Dendritic cell treated with granulocyte-macrophage colony-stimulating factor and Interleukin-4, amounts not matched to agents 40 ng/mL and 50 ng/mL, for 4 days (primary cell): ENCODE results near the gene PKD1.
A peak's percentile ranks its signal among the peaks of the same experiment; 100 is the strongest.
"Not testable (repeated sequence)": the region's sequence is repeated elsewhere in the genome, so short reads cannot be mapped to it uniquely, and the experiment has no call there.

Source experiments
- H3K27ac Mint-ChIP-seq: one replicate; pipeline ENCODE4 v1.8.0; 2022; ENCODE audit warnings: mild to moderate bottlenecking, mixed read lengths
- H3K27me3 Mint-ChIP-seq: one replicate; pipeline ENCODE4 v1.8.0; 2022; ENCODE audit warnings: mild to moderate bottlenecking, mixed read lengths
- H3K36me3 Mint-ChIP-seq: one replicate; pipeline ENCODE4 v1.8.0; 2022; ENCODE audit warnings: low read depth, mixed read lengths
- H3K4me1 Mint-ChIP-seq: one replicate; pipeline ENCODE4 v1.8.0; 2022; ENCODE audit warnings: low read depth, mixed read lengths
- H3K4me3 Mint-ChIP-seq: one replicate; pipeline ENCODE4 v1.8.0; 2022; ENCODE audit warnings: mild to moderate bottlenecking, moderate library complexity, mixed read lengths
- H3K9me3 Mint-ChIP-seq: one replicate; pipeline ENCODE4 v1.8.0; 2022; ENCODE audit warnings: mixed read lengths
- intact Hi-C: fragments of 100-400 bp; cut with micrococcal nuclease; formaldehyde crosslinking; loops from one replicate; pipeline ENCODE4 v1.15.0; 2022

PKD1 gene

DNA sequence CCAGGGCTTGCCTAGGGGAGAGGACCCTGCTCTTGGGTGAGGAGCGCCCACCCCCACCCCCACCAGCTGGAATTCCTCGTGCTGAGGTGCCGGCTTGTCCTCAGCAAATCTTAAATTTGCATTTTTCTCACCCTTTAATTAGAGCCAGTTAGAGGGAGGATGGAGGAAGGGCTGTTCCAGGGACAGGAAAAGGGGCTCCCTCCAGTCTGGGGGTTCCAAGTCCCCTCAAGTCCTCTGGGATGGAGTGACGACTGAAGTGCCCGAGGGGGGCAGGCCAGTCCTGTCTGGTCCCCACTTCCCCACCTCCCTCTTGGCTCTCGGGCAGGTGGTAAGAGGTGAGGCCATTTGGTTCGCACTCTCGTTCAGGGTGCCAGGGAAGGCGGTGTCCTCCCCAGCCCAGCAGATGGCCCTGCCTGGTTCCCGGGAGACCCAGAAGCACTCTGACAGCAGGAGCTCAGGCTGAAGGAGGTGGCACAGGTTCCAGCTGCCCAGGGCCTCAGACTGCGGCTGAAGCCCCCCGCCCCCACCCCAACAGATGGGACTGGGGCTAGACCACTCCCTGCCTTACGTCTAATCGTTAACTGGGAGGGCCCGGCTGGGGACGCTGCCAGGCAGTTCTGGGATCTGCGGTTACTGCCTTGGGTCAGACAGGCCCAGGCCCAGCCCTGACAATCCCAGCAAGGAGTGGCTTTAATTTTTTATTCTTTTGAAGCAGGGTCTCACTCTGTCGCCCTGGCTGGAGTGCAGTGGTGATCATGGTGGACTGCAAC is 14.9 kb upstream of the PKD1 start:
- Mint-ChIP-seq H3K27me3 (peaks cover 42% of the 10 kb centered on the region), H3K4me3 (no peak overlapping the region), H3K4me1 (peaks cover 54% of the 10 kb centered on the region), H3K36me3 (peaks cover 54% of the 10 kb centered on the region), H3K27ac (no peak overlapping the region), H3K9me3 (no peaks in the 10 kb centered on the region)
- intact Hi-C loops: no loop called here

DNA sequence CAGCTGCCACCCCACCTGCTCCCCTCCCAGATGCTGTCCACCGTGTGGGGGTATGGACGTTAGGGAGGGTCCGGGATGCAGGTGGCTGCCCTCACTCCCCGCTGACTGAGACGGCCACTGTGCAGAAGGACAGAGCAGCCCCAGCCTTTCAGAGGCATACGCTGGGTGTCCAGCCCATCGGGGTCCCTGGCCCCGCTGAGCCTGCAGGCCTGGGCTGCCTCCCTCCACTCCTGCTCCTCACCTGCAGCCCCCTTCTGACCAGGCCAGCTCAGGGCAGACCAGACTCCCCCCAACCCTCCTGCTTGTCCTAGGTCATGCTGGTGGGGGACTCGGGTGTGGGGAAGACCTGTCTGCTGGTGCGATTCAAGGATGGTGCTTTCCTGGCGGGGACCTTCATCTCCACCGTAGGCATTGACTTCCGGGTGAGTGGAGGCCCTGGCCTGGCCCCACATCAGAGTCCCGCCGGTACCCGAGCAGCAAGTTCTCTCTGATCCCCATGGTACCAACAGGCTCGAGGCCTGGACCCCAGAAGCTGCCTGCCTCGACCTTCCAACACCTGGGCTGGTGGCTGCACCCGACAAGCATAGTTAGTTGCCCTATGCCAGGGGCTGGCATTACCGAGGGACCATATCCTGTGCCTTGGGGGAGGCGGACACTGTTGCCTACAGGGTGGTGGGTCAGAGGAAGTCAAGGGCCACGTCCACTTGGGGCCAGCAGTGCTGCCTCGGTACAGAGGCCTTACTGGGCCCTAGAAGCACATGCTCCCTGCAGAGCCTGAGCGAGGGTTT is 14.1 kb upstream of the PKD1 start:
- Mint-ChIP-seq H3K4me1 (peaks cover 54% of the 10 kb centered on the region), H3K27ac (no peak overlapping the region), H3K4me3 (no peak overlapping the region), H3K36me3 (peaks cover 50% of the 10 kb centered on the region), H3K27me3 (peaks cover 42% of the 10 kb centered on the region), H3K9me3 (no peaks in the 10 kb centered on the region)
- intact Hi-C loops: no loop called here

DNA sequence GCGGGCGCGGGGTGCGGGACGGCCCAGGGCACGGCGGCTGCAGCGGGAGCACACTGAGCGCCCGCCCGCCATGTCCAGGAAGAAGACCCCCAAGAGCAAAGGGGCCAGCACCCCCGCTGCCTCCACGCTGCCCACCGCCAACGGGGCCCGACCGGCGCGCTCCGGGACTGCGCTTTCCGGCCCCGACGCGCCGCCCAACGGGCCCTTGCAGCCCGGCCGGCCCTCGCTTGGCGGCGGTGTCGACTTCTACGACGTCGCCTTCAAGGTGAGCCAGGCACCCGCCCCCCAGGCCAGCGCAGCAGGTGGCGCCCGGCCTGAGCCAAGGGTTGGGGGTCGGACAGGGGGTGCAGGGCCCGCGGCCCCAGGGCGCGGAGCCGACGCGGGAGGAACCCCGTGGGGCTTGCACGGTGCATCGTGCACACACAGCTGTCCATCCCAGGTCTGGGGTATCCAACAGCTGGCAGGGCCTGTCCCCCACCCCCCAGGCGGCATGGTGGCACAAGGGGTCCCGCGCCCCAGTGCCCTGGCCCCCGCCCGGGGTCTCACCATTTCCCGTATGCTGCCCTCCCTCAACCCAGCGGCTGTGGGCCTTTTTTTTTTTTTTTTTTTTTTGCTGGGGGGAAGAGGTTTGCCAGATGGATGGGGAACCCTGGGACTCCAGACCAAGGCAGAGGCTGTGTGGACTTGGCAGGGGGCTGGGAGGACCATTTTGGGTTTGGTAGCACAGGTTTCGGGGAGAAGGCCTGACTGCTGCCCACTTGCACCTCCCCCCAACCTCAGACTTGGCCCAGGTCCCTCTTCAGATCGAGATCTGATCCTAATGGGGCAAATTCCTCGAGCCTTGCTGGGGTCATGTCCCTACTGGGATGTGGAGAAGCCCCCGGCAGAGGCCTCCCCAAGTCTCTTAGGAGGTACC is 13.3 kb upstream of the PKD1 start:
- peaks cover 42% of the 10 kb centered on the region for H3K36me3 Mint-ChIP-seq
- intact Hi-C loops: no loop called here
- peaks cover 50% of the 10 kb centered on the region for H3K4me1 Mint-ChIP-seq
- H3K9me3 Mint-ChIP-seq: no peaks in the 10 kb centered on the region
- H3K27me3 Mint-ChIP-seq: peaks cover 43% of the 10 kb centered on the region
- H3K4me3 Mint-ChIP-seq: peak overlapping the region; percentile 57
- no peak overlapping the region for H3K27ac Mint-ChIP-seq

DNA sequence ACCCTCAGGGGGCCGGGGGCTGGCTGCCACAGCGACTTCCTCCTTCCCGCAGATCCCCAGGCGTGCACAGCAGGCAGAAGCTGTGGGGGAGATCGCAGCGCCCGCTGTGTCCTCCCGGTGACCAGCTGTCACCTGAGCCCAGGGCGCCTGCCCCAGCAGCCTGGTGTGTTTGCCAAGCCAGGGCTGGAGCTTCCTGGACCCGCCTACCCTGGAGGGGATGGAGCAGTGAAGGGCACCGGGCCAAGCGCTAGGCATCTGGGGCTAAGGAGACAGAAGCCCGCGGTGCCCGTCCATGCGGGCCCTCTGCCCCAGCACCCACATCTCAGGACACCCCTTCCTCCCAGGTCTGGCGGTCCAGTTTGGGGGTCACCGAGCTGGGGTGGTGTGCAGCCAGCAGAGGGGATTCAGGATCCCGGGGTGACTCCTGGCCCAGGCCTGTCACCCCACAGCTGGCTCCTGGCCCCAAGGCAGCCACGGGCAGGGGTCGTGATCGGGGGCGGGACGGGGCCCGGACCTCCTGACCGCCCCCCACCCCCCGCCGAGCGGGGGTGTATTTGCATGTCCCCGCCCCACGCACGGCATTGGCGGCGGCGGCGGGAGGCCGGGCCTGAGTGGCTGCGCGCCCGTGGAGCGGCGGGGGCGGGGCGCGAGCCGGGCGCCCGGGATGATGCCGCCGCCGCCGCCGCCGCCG is 12.4 kb upstream of the PKD1 start, which contains the start of gene RAB26:
Gene RAB26, plus strand, starts transcription at position 645 of the 691 bp plus-strand sequence. CDS start 159 bp downstream, outside the sequence.
- peak within 1 kb of the TSS; percentile 57 for H3K4me3 Mint-ChIP-seq
- H3K27ac Mint-ChIP-seq: no peak within 1 kb of the TSS
- intact Hi-C loops: no loop called here
- H3K4me1 Mint-ChIP-seq: peaks cover 41% of the 10 kb centered on the region
- H3K9me3 Mint-ChIP-seq: no peaks in the 10 kb centered on the region
- peaks cover 46% of the 10 kb centered on the region for H3K27me3 Mint-ChIP-seq
- peaks cover 33% of the 10 kb centered on the region for H3K36me3 Mint-ChIP-seq

DNA sequence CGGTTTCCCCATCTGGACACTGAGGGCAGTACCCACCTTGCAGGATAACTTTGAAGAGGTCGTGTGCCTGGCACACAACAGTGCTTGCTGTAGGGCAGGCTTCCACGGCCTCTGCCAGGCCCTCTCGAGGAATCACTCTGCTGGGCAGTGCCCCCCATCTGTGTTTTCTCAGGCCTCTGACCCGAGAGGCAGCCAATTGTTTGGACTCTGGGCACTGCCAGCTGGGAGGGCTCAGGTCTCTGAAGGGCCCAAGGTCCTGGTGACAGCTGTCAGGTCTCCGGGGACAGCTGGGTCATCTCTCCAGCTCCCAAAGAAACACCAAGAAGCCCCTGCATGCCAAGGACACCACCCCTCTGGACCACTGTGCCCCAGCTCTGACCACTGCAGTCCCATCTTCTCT is 11.7 kb upstream of the PKD1 start:
- Mint-ChIP-seq H3K4me3 (no peak overlapping the region), H3K4me1 (peaks cover 35% of the 10 kb centered on the region), H3K9me3 (no peaks in the 10 kb centered on the region), H3K36me3 (peaks cover 26% of the 10 kb centered on the region), H3K27ac (no peak overlapping the region), H3K27me3 (peaks cover 47% of the 10 kb centered on the region)
- intact Hi-C loops: no loop called here

DNA sequence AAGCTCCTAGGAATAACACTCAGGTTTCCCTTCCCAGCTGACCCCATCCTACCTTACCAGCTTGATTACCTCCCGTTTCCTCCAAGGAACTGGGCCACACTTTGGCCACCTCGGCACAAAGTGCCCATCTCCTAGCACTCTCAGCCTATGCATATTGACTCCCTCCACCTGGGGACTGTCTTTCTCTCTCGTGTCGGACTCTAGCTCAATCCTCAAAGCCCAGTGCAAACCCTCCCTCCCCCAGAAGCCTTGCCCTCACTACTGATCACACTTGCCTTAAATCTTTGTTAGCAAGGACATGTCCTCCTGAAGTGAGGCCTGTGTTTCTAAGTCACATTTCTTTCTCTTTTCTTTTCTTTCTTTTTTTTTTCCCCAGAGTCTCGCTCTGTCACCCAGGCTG is 10.1 kb upstream of the PKD1 start:
- Mint-ChIP-seq H3K36me3 (peaks cover 11% of the 10 kb centered on the region), H3K4me3 (no peak overlapping the region), H3K27me3 (peaks cover 36% of the 10 kb centered on the region), H3K4me1 (peaks cover 25% of the 10 kb centered on the region), H3K27ac (no peak overlapping the region), H3K9me3 (no peaks in the 10 kb centered on the region)
- intact Hi-C loops: no loop called here

DNA sequence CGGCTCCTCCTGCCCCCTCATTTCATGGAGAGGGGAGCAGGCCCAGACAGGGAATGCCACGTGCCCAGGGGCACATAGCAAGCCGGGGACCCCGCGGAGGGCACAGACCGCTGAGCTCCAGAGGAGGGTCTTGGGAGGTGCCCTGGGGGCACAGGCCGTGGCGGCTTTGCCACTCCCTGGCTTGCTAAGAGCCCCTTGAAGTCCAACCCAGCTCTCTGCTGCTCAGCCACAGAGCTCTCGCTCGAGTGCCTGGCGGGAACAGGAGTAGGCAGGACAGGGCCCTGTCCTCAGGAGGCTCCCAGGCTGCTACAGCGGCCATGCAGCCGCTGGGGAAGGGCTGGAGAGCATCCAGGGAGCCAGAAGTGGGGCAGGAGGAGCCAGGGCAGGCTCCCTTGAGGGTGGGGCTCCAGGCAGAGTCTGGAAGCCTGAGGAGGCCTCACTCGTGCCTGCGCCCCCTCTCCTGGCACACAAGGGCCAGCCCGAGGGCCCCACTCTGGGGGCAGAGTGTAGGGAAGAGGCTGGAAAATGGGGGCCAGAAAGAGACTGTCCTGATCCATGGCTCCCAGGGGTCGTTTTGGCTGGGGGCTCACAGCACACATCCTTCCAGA is 8.3 kb upstream of the PKD1 start:
- H3K4me1 Mint-ChIP-seq: peaks cover 11% of the 10 kb centered on the region
- H3K36me3 Mint-ChIP-seq: no peaks in the 10 kb centered on the region
- intact Hi-C loops: no loop called here
- H3K9me3 Mint-ChIP-seq: no peaks in the 10 kb centered on the region
- no peak overlapping the region for H3K27ac Mint-ChIP-seq
- peaks cover 22% of the 10 kb centered on the region for H3K27me3 Mint-ChIP-seq
- H3K4me3 Mint-ChIP-seq: no peak overlapping the region

DNA sequence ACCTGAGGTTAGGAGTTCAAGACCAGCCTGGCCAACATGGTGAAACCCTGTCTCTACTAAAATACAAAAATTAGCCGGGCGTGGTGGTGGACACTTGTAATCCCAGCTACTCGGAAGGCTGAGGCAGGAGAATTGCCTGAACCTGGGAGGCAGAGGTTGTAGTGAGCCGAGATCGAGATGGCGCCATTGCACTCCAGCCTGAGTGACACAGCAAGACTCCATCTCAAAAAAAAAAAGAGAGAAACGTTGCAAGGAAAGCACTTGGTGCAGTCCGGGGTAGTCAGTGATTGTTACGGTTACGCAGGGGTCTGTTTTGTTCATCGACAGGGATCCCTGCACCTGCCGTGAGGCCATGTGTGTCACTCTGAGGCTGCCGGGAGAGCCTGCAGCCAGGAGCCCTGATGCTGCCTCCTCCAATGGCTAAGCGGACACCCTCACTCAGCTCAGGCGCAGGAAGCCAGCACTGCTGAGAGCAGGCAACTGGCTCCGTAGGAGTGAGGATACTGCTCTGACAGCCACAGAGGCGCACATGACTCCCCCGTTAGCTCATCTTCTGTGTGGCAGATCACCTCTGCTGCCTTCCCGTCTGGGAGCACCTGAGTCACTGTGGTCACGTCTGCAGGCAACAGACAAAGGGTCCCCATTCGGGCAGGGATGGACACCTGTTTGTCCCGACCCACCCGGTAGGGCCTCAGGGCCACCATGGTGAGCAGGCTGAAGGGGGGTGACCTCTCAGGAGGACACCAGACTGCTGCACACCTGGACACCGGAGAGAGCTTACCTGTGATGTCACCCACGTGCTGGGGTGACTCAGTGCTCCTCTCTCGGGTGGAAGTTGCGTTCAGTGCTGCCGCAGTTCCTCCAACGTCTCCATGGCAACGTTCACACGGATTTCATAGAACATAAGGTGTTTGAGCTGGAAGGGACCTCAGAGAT is 7.5 kb upstream of the PKD1 start:
- Mint-ChIP-seq H3K27me3 (peaks cover 21% of the 10 kb centered on the region), H3K4me3 (no peak overlapping the region), H3K4me1 (peaks cover 11% of the 10 kb centered on the region), H3K27ac (no peak overlapping the region), H3K9me3 (no peaks in the 10 kb centered on the region), H3K36me3 (no peaks in the 10 kb centered on the region)
- intact Hi-C loops: no loop called here

DNA sequence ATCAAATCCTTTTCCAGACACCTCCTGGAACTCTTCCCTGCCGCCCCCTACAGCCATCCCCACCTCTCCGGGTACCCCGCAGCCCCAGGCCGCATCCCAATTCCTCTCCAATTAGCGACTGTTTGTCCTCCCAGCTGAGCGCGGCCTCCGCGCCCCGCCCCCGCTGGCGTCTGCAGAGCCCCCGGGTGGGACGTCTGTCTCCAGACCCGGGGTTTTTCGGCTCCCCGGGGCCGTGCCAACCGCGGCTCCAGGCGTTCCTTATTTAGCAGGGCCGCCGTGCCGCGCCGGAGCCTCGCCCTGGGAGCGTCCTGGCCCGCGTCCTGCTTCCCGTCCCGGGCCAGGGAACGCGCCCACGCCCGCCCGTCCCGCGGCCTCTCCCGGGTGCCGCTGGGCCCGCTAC is 627 bp downstream of the PKD1 start:
- H3K36me3 Mint-ChIP-seq, H3K9me3 Mint-ChIP-seq, intact Hi-C loops, H3K27me3 Mint-ChIP-seq: not testable (repeated sequence)
- Mint-ChIP-seq H3K4me3 (peak overlapping the region; percentile 86), H3K27ac (peak overlapping the region; percentile 85), H3K4me1 (peaks cover 23% of the 10 kb centered on the region)

DNA sequence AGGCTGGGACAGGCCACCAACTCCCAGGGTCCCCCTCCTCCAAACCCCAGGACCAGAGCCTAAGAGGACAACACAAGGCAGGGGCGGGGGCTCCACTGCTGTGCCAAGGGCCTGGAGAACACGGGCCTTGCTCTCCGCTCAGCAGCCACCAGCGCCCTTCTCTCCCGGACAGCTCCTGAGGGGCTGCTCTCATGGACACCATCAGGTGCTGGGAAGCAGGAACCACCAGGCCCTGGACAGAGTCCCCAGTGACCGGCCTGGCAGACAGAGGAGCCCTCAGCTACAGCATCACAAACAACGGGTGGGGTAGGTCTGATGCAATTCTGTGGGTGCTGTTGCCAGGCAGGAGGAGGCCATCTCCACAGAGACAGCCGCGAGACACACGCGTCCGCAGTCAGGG is 1.9 kb downstream of the PKD1 start:
- H3K4me3 Mint-ChIP-seq, H3K9me3 Mint-ChIP-seq, H3K27me3 Mint-ChIP-seq, H3K36me3 Mint-ChIP-seq, H3K27ac Mint-ChIP-seq, intact Hi-C loops: not testable (repeated sequence)
- H3K4me1 Mint-ChIP-seq: peaks cover 23% of the 10 kb centered on the region

DNA sequence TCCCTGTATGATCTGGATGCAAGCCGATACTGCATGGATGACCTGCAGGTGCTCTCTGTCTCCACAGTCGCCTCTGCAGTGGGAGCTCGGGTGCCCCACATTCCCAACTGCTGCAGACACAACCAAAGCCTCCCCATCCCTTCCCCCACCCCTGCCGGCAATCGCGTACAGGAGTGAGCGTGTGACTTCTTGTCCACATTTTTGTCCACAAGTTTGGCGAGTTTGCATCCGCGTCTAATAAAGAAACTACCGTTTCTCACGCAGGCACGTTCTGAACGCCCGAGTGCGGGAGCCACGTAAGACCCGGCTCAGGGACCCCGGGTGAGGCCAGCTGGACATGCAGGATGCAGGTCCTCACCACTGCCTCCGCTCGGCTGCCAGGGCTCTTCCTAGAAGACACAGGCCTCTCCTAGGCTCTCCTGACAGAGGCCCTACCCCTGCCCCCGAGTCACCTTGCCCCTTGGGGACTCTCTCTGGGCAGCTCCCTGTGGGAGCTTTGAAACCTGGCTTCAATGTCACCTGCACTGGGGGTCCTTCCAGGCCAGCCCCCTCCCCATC is 5.7 kb downstream of the PKD1 start:
- H3K27me3 Mint-ChIP-seq: peaks cover 13% of the 10 kb centered on the region

DNA sequence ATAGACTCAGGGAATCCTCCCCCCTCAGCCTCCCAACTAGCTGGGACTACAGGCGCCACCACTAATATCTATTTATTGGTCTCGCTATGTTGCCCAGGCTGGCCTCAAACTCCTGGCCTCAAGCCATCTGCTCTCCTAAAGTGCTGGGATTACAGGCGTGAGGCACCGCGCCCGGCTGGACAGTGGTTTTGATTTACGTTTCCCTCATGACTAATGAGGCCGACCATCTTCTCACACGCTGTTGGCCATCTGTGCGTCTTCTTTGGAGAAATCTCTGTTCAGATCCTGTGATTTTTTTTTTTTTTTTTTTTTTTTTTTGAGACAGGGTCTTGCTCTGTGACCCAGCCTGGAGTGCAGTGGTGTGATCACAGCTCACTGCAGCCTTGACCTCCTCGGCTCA is 6.4 kb downstream of the PKD1 start:
- Mint-ChIP-seq H3K27me3 (peaks cover 19% of the 10 kb centered on the region), H3K4me1 (peaks cover 46% of the 10 kb centered on the region)
- intact Hi-C loops, H3K9me3 Mint-ChIP-seq, H3K36me3 Mint-ChIP-seq, H3K4me3 Mint-ChIP-seq, H3K27ac Mint-ChIP-seq: not testable (repeated sequence)

More for the DNA sequence above, 5.7 kb downstream of the PKD1 start:
- H3K9me3 Mint-ChIP-seq, H3K4me3 Mint-ChIP-seq, H3K36me3 Mint-ChIP-seq, H3K27ac Mint-ChIP-seq, intact Hi-C loops: not testable (repeated sequence)
- peaks cover 46% of the 10 kb centered on the region for H3K4me1 Mint-ChIP-seq
